ENCODE measurements around the gene USP25.

- TF ChIP-seq CTCF (IDR thresholded peaks at IDR 0.05) (no peak), POLR2AphosphoS5 (IDR thresholded peaks at IDR 0.05) (no peak)
Measured at GRCh38 chr21:15688809-15689208, 41.0 kb upstream of the USP25 start.

Data from breast epithelium (tissue), 3 donors.